ENCODE measurements around the gene SYT2. TPM values are rescaled to one million over a fixed set of nuclear protein-coding genes. Genes with fewer than 3 reads are reported as not detected.
"Not testable (repeated sequence)": the region's sequence is repeated elsewhere in the genome, so short reads cannot be mapped to it uniquely, and the experiment has no call there.

The SYT2 gene
- total RNA-seq, 1 experiment from 2014 or later: not detected

GRCh38 chr1:202553560-202554038, 156.7 kb downstream of the SYT2 start:
- Mint-ChIP-seq H3K27me3 (ENCODE audit: unreplicated experiment) (no peaks in the 10 kb centered on the region), H3K4me3 (ENCODE audit: low read depth, unreplicated experiment) (no peak overlapping the region), H3K4me1 (ENCODE audit: low read depth, unreplicated experiment) (peaks cover 10% of the 10 kb centered on the region), H3K27ac (ENCODE audit: unreplicated experiment) (no peak overlapping the region), H3K9me3 (ENCODE audit: low read depth, unreplicated experiment) (no peaks in the 10 kb centered on the region), H3K36me3 (ENCODE audit: insufficient read depth, unreplicated experiment) (no peaks in the 10 kb centered on the region)
- TF ChIP-seq, protein P1, sequence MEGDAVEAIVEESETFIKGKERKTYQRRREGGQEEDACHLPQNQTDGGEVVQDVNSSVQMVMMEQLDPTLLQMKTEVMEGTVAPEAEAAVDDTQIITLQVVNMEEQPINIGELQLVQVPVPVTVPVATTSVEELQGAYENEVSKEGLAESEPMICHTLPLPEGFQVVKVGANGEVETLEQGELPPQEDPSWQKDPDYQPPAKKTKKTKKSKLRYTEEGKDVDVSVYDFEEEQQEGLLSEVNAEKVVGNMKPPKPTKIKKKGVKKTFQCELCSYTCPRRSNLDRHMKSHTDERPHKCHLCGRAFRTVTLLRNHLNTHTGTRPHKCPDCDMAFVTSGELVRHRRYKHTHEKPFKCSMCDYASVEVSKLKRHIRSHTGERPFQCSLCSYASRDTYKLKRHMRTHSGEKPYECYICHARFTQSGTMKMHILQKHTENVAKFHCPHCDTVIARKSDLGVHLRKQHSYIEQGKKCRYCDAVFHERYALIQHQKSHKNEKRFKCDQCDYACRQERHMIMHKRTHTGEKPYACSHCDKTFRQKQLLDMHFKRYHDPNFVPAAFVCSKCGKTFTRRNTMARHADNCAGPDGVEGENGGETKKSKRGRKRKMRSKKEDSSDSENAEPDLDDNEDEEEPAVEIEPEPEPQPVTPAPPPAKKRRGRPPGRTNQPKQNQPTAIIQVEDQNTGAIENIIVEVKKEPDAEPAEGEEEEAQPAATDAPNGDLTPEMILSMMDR (IDR thresholded peaks at IDR 0.05; ENCODE audit: unreplicated experiment): no peak
- no peak for DNase-seq
- intact Hi-C loops (cut with micrococcal nuclease; ENCODE audit: unreplicated experiment): no loop called here
- BruUV-seq (replicated peaks): no TSS peak
- CTCF ChIA-PET: no interaction called here

DNA sequence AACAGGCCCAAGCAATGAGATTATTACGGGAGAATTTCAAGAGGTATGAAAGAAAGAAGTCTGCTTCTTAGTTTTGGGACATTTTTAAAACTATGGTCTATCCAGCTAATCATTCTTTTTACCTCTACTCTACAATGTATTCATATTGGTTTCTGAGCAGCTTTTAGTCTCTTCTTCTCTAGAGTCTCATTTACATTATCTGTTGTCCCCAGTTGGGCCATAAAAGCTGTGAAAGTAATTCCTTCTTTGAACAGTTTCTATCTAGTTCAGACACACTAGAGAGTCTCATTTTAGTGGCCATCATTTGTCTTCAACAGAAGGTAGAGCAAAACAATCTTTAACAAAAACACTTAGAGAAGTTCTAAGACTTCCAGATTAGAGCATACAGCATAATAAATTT, 157.2 kb downstream of the SYT2 start:
- CTCF ChIA-PET; H3K4me3 Mint-ChIP-seq (ENCODE audit: low read depth, unreplicated experiment); DNase-seq; BruUV-seq (replicated peaks); intact Hi-C loops (cut with micrococcal nuclease; ENCODE audit: unreplicated experiment); H3K9me3 Mint-ChIP-seq (ENCODE audit: low read depth, unreplicated experiment); H3K36me3 Mint-ChIP-seq (ENCODE audit: insufficient read depth, unreplicated experiment); H3K27me3 Mint-ChIP-seq (ENCODE audit: unreplicated experiment); H3K27ac Mint-ChIP-seq (ENCODE audit: unreplicated experiment): not testable (repeated sequence)
- H3K4me1 Mint-ChIP-seq (ENCODE audit: low read depth, unreplicated experiment): peaks cover 10% of the 10 kb centered on the region

GRCh38 chr1:202552615-202553014, 157.6 kb downstream of the SYT2 start:
- DNase-seq; H3K36me3 Mint-ChIP-seq (ENCODE audit: insufficient read depth, unreplicated experiment); H3K27ac Mint-ChIP-seq (ENCODE audit: unreplicated experiment); intact Hi-C loops (cut with micrococcal nuclease; ENCODE audit: unreplicated experiment); H3K4me3 Mint-ChIP-seq (ENCODE audit: low read depth, unreplicated experiment); H3K9me3 Mint-ChIP-seq (ENCODE audit: low read depth, unreplicated experiment); CTCF ChIA-PET; BruUV-seq (replicated peaks); H3K27me3 Mint-ChIP-seq (ENCODE audit: unreplicated experiment): not testable (repeated sequence)
- H3K4me1 Mint-ChIP-seq (ENCODE audit: low read depth, unreplicated experiment): peaks cover 10% of the 10 kb centered on the region

- no peak for DNase-seq
- no TSS peak for BruUV-seq (replicated peaks)
- Mint-ChIP-seq H3K27me3 (ENCODE audit: unreplicated experiment) (no peaks in the 10 kb centered on the region), H3K36me3 (ENCODE audit: insufficient read depth, unreplicated experiment) (no peaks in the 10 kb centered on the region), H3K27ac (ENCODE audit: unreplicated experiment) (no peak overlapping the region), H3K4me3 (ENCODE audit: low read depth, unreplicated experiment) (no peak overlapping the region), H3K9me3 (ENCODE audit: low read depth, unreplicated experiment) (no peaks in the 10 kb centered on the region), H3K4me1 (ENCODE audit: low read depth, unreplicated experiment) (peaks cover 14% of the 10 kb centered on the region)
- CTCF ChIA-PET: no interaction called here
- TF ChIP-seq, protein P1 (IDR thresholded peaks at IDR 0.05; ENCODE audit: unreplicated experiment): no peak
- intact Hi-C loops (cut with micrococcal nuclease; ENCODE audit: unreplicated experiment): no loop called here
Observed at GRCh38 chr1:202551683-202552082, 158.6 kb downstream of the SYT2 start.

- not testable (repeated sequence) for H3K27me3 Mint-ChIP-seq (ENCODE audit: unreplicated experiment); BruUV-seq (replicated peaks); H3K27ac Mint-ChIP-seq (ENCODE audit: unreplicated experiment)
Observed at GRCh38 chr1:202550088-202550487, 160.2 kb downstream of the SYT2 start.

GRCh38 chr1:202547215-202547614, 163.0 kb downstream of the SYT2 start:
- peaks cover 12% of the 10 kb centered on the region for H3K4me1 Mint-ChIP-seq (ENCODE audit: low read depth, unreplicated experiment)
- no peaks in the 10 kb centered on the region for H3K36me3 Mint-ChIP-seq (ENCODE audit: insufficient read depth, unreplicated experiment)
- no peaks in the 10 kb centered on the region for H3K9me3 Mint-ChIP-seq (ENCODE audit: low read depth, unreplicated experiment)
- TF ChIP-seq, protein P1 (IDR thresholded peaks at IDR 0.05; ENCODE audit: unreplicated experiment): no peak
- BruUV-seq (replicated peaks): no TSS peak
- no peak overlapping the region for H3K27ac Mint-ChIP-seq (ENCODE audit: unreplicated experiment)
- no peak for DNase-seq
- CTCF ChIA-PET: interaction anchor here (0.5 to 0.6 kb wide), 2 partner anchors 13 to 22 kb away, joined by 3 to 8 read pairs; no protein-coding TSS in a partner anchor
- intact Hi-C loops (cut with micrococcal nuclease; ENCODE audit: unreplicated experiment): no loop called here
- H3K27me3 Mint-ChIP-seq (ENCODE audit: unreplicated experiment): no peaks in the 10 kb centered on the region
- no peak overlapping the region for H3K4me3 Mint-ChIP-seq (ENCODE audit: low read depth, unreplicated experiment)

More at GRCh38 chr1:202550088-202550487, 160.2 kb downstream of the SYT2 start:
- H3K36me3 Mint-ChIP-seq (ENCODE audit: insufficient read depth, unreplicated experiment); H3K9me3 Mint-ChIP-seq (ENCODE audit: low read depth, unreplicated experiment); intact Hi-C loops (cut with micrococcal nuclease; ENCODE audit: unreplicated experiment); CTCF ChIA-PET; H3K4me3 Mint-ChIP-seq (ENCODE audit: low read depth, unreplicated experiment); DNase-seq: not testable (repeated sequence)
- peaks cover 22% of the 10 kb centered on the region for H3K4me1 Mint-ChIP-seq (ENCODE audit: low read depth, unreplicated experiment)

GRCh38 chr1:202546796-202547195, 163.5 kb downstream of the SYT2 start:
- BruUV-seq (replicated peaks); H3K4me3 Mint-ChIP-seq (ENCODE audit: low read depth, unreplicated experiment); intact Hi-C loops (cut with micrococcal nuclease; ENCODE audit: unreplicated experiment); H3K36me3 Mint-ChIP-seq (ENCODE audit: insufficient read depth, unreplicated experiment); H3K27ac Mint-ChIP-seq (ENCODE audit: unreplicated experiment); DNase-seq; H3K9me3 Mint-ChIP-seq (ENCODE audit: low read depth, unreplicated experiment); H3K27me3 Mint-ChIP-seq (ENCODE audit: unreplicated experiment): not testable (repeated sequence)
- CTCF ChIA-PET: interaction anchor here (0.5 kb wide), 1 partner anchor 13 kb away, joined by 8 read pairs; no protein-coding TSS in a partner anchor
- peaks cover 12% of the 10 kb centered on the region for H3K4me1 Mint-ChIP-seq (ENCODE audit: low read depth, unreplicated experiment)

DNA sequence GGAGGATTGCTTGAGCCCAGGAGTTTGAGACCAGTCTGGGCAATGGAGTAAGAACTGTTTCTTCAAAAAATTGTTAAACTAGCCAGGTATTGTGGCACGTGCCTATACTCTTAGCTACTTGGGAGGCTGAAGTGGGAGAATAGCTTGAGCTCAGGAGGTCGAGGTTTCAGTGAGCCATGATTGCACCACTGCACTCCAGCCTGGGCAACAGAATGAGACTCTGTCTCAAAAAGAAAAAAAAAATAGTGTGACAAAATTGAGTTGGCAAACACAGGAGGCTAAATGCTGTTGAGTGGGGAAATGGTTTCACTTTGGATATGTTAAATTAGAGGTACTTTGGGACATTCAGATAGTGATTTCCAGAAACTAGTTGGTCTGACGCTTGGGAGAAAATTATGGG, 163.9 kb downstream of the SYT2 start:
- DNase-seq; H3K27me3 Mint-ChIP-seq (ENCODE audit: unreplicated experiment); intact Hi-C loops (cut with micrococcal nuclease; ENCODE audit: unreplicated experiment); H3K9me3 Mint-ChIP-seq (ENCODE audit: low read depth, unreplicated experiment); BruUV-seq (replicated peaks); H3K36me3 Mint-ChIP-seq (ENCODE audit: insufficient read depth, unreplicated experiment); CTCF ChIA-PET; H3K4me3 Mint-ChIP-seq (ENCODE audit: low read depth, unreplicated experiment); H3K27ac Mint-ChIP-seq (ENCODE audit: unreplicated experiment): not testable (repeated sequence)
- H3K4me1 Mint-ChIP-seq (ENCODE audit: low read depth, unreplicated experiment): peaks cover 12% of the 10 kb centered on the region

Data from Calu3 (cell line).